Measurements from ENCODE around the gene MAP1B.

- no peak for TF ChIP-seq CTCF (IDR thresholded peaks at IDR 0.05 in 8 of 11, conservative IDR thresholded peaks at IDR 0.05 in 3 of 11)
- no peak for TF ChIP-seq POLR2AphosphoS5 (IDR thresholded peaks at IDR 0.05)
- no peak for TF ChIP-seq POLR2A (IDR thresholded peaks at IDR 0.05)
Observed at GRCh38 chr5:72122602-72123001, 15.3 kb downstream of the MAP1B start.
